SK-N-MC (cell line): ENCODE data around the gene CACNB1.

Experiments
- EZH2 ChIP-seq: fragments of 200-600 bp; sonication (generic); IDR thresholded peaks from one replicate; pipeline ENCODE4 v1.6.1; 2017; ENCODE audit warnings: antibody characterized with exemption
- POLR2AphosphoS5 ChIP-seq: IDR thresholded peaks from 2 replicates; pipeline ENCODE4 v1.6.1; 2012; ENCODE audit warnings: mild to moderate bottlenecking, low read depth, low read length, borderline replicate concordance

DNA sequence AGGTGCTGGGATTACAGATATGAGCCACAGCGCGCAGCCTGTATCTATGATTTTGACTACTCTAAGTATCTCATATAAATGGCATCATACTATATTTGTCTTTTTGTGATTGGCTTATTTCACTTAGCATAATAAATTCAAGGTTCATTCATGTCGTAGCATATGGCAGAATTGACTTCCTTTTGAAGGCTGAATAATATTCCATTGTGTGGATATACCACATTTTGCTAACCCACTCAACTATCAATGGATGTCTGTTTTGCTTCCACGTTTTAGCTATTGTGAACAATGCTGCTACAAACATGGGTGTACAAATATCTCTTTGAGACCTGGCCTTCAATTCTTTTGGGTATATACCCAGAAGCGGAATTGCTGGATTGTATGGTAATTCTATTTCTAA lies 56.2 kb downstream of the CACNB1 start:
- TF ChIP-seq POLR2AphosphoS5, result no peak
- TF ChIP-seq EZH2, result no peak
